Liver (tissue), 9 donors: ENCODE measurements around the gene TSGA10. TPM values are rescaled to one million over a fixed set of nuclear protein-coding genes. Genes with fewer than 3 reads are reported as not detected.

ENCODE experiments used
- DNase-seq: peaks from one replicate; pipeline ENCODE4 v3.0.0-alpha.2; 2017; ENCODE audit warnings: low spot score
- H3K27ac ChIP-seq, 2 donors: one replicate each; pipeline ENCODE4 v1.7.0; 2013; ENCODE audit warnings: inconsistent platforms in 2 of 2, low read length in 2 of 2, control low read depth in 1 of 2, low read depth in 1 of 2, mild to moderate bottlenecking in 1 of 2
- H3K27me3 ChIP-seq, 4 donors: one replicate each; pipeline versions ENCODE4 v1.6.1 to v1.7.0; 2013; ENCODE audit warnings: low read length in 3 of 4, inconsistent platforms in 1 of 4, mild to moderate bottlenecking in 1 of 4, moderate library complexity in 1 of 4; ENCODE audit not compliant: control insufficient read depth in 4 of 4, insufficient read depth in 4 of 4
- H3K36me3 ChIP-seq, 4 donors: one replicate each; pipeline versions ENCODE4 v1.6.1 to v1.7.0; 2013; ENCODE audit warnings: low read length in 3 of 4, mild to moderate bottlenecking in 3 of 4, low read depth in 1 of 4, moderate library complexity in 1 of 4; ENCODE audit not compliant: control insufficient read depth in 4 of 4, insufficient read depth in 3 of 4
- H3K4me1 ChIP-seq, 4 donors: one replicate each; pipeline versions ENCODE4 v1.6.1 to v1.7.0; 2013; ENCODE audit warnings: low read length in 3 of 4, mild to moderate bottlenecking in 3 of 4, moderate library complexity in 1 of 4; ENCODE audit not compliant: control insufficient read depth in 4 of 4, insufficient read depth in 4 of 4
- H3K4me3 ChIP-seq, 3 donors: one replicate each; pipeline versions ENCODE4 v1.6.1 to v1.7.0; 2013; ENCODE audit warnings: low read length in 3 of 3, control low read depth in 1 of 3, low read depth in 1 of 3, mild to moderate bottlenecking in 1 of 3
- H3K9ac ChIP-seq, 2 donors: one replicate each; pipeline ENCODE4 v1.7.0; 2013; ENCODE audit warnings: low read length in 2 of 2, mild to moderate bottlenecking in 2 of 2, moderate library complexity in 2 of 2, control low read depth in 1 of 2, low read depth in 1 of 2
- H3K9me3 ChIP-seq, 4 donors: one replicate each; pipeline versions ENCODE4 v1.6.1 to v1.7.0; 2013; ENCODE audit warnings: low read length in 3 of 4; ENCODE audit not compliant: control insufficient read depth in 4 of 4
- ATF3 ChIP-seq: IDR thresholded peaks from 2 replicates; pipeline ENCODE4 v1.6.1; 2016; ENCODE audit warnings: antibody characterized with exemption
- CTCF ChIP-seq: fragments of 150-350 bp; IDR thresholded peaks from 2 replicates; pipeline ENCODE4 v1.5.1; 2017; ENCODE audit warnings: improper control_type of control experiment, low read depth, low read length; ENCODE audit not compliant: missing input control
- EGR1 ChIP-seq, 2 donors: IDR thresholded peaks; 2 replicates each; pipeline ENCODE4 v1.6.1; 2016 to 2018; ENCODE audit warnings: antibody characterized with exemption in 2 of 2, low read depth in 2 of 2
- FOXA1 ChIP-seq: IDR thresholded peaks from 2 replicates; pipeline ENCODE4 v1.6.1; 2016; ENCODE audit warnings: antibody characterized with exemption
- FOXA2 ChIP-seq: IDR thresholded peaks from 2 replicates; pipeline ENCODE4 v1.6.1; 2016; ENCODE audit warnings: antibody characterized with exemption
- GABPA ChIP-seq, 2 donors: IDR thresholded peaks in 1 of 2; conservative IDR thresholded peaks in 1 of 2; 2 replicates each; pipeline ENCODE4 v1.6.1; 2016; ENCODE audit warnings: antibody characterized with exemption in 2 of 2, mild to moderate bottlenecking in 1 of 2, moderate library complexity in 1 of 2
- HNF4A ChIP-seq, 2 donors: conservative IDR thresholded peaks; 2 replicates each; pipeline ENCODE4 v1.6.1; 2016; ENCODE audit warnings: antibody characterized with exemption in 2 of 2, mild to moderate bottlenecking in 2 of 2
- HNF4G ChIP-seq: IDR thresholded peaks from 2 replicates; pipeline ENCODE4 v1.6.1; 2016; ENCODE audit warnings: antibody characterized with exemption
- JUND ChIP-seq, 2 donors: IDR thresholded peaks; 2 replicates each; pipeline ENCODE4 v1.6.1; 2016; ENCODE audit warnings: antibody characterized with exemption in 2 of 2
- MAX ChIP-seq: IDR thresholded peaks from 2 replicates; pipeline ENCODE4 v1.6.1; 2016; ENCODE audit warnings: antibody characterized with exemption
- NR2F2 ChIP-seq: IDR thresholded peaks from 2 replicates; pipeline ENCODE4 v1.6.1; 2016; ENCODE audit warnings: antibody characterized with exemption
- RAD21 ChIP-seq, 2 donors: IDR thresholded peaks; 2 replicates each; pipeline ENCODE4 v1.6.1; 2016; ENCODE audit warnings: antibody characterized with exemption in 2 of 2, mild to moderate bottlenecking in 2 of 2
- REST ChIP-seq: IDR thresholded peaks from 2 replicates; pipeline ENCODE4 v1.6.1; 2016; ENCODE audit warnings: antibody characterized with exemption, mild to moderate bottlenecking
- RXRA ChIP-seq, 2 donors: IDR thresholded peaks; 2 replicates each; pipeline ENCODE4 v1.6.1; 2017 to 2018; ENCODE audit warnings: antibody characterized with exemption in 2 of 2, mild to moderate bottlenecking in 1 of 2
- SP1 ChIP-seq: IDR thresholded peaks from 2 replicates; pipeline ENCODE4 v1.6.1; 2018; ENCODE audit warnings: antibody characterized with exemption, mild to moderate bottlenecking
- TAF1 ChIP-seq: conservative IDR thresholded peaks from 2 replicates; pipeline ENCODE4 v1.6.1; 2016; ENCODE audit warnings: antibody characterized with exemption, mild to moderate bottlenecking
- YY1 ChIP-seq: IDR thresholded peaks from 2 replicates; pipeline ENCODE4 v1.6.1; 2016; ENCODE audit warnings: antibody characterized with exemption, mild to moderate bottlenecking
- ZBTB33 ChIP-seq: IDR thresholded peaks from 2 replicates; pipeline ENCODE4 v1.6.1; 2016; ENCODE audit warnings: antibody characterized with exemption
- WGBS: extraction: QIAGEN DNeasy Blood & Tissue Kit; methylation state at CpG from one replicate; pipeline ENCODE4 v1.1.7; 2013; 5-methylcytosine and 5-hydroxymethylcytosine counted together
- polyA plus RNA-seq, 2 donors: library from polyadenylated mRNA; stranded (reverse) in 1 of 2; unstranded in 1 of 2; fragments of 200-250 nt in 1 of 2; fragments of >200 nt in 1 of 2; fragmentation: Nextera tagmentation in 1 of 2; extraction: Ambion mirVana in 1 of 2; gene quantifications; one replicate each; pipeline versions ENCODE4 v1.2.1 to v1.2.3, GENCODE V29; 2013 to 2015
- total RNA-seq, 2 donors: library from RNA; depleted of rRNA; stranded (reverse); fragments of >200 nt; gene quantifications; one replicate each; pipeline ENCODE4 v1.2.3, GENCODE V29; 2014
- donor health status: healthy.
- donor health status: healthy.
- donor health status: healthy.
- donor health status: healthy.
- donor health status: healthy.

The TSGA10 gene
- 1 to 10 TPM; 3.5 to 4.4 TPM for total RNA-seq
- 1 to 10 TPM in 1 of 2 donors, under 1 TPM in 1; 0.93 to 4.0 TPM for polyA plus RNA-seq

- WGBS, result under 1% methylated on average over 70 of the region's 70 CpGs
- Histone ChIP-seq H3K9ac (peak within 1 kb of the TSS; percentile 76 to 99), H3K9me3 (no peaks in the 10 kb centered on the region), H3K4me1 (peaks cover 0 to 16% (median 12%) of the 10 kb centered on the region in 4 donors), H3K27ac (peak within 1 kb of the TSS; percentile 94 to 99), H3K27me3 (no peaks in the 10 kb centered on the region), H3K4me3 (peak within 1 kb of the TSS; percentile 87 to 100 (median 91)), H3K36me3 (peaks cover 0 to 11% (median 7%) of the 10 kb centered on the region in 4 donors)
- TF ChIP-seq FOXA2 (no peak), CTCF (peak; percentile 3), TAF1 (no peak), REST (peak; percentile 77), NR2F2 (peak; percentile 53), GABPA (IDR thresholded peaks at IDR 0.05 in 1 of 2, conservative IDR thresholded peaks at IDR 0.05 in 1 of 2) (peak; percentile 84 to 96), JUND (IDR thresholded peaks at IDR 0.05) (peak; percentile 56 to 67), RXRA (IDR thresholded peaks at IDR 0.05) (peak; percentile 45 to 59), EGR1 (IDR thresholded peaks at IDR 0.05; ENCODE audit: low read depth in 2 of 2) (peak; percentile 98), RAD21 (IDR thresholded peaks at IDR 0.05) (peak in 1 of 2 donors; percentile 6), ATF3 (peak; percentile 28), ZBTB33 (peak; percentile 75), YY1 (peak; percentile 42), HNF4A (conservative IDR thresholded peaks at IDR 0.05) (peak in 1 of 2 donors; percentile 15), SP1 (peak; percentile 67), HNF4G (no peak), FOXA1 (peak; percentile 8), MAX (peak; percentile 86)
- DNase-seq, result peak; percentile 88
Observed at GRCh38 chr2:99154643-99155536, at the start of gene TSGA10, which contains the start of gene LIPT1. TSS of gene TSGA10 (minus strand) at chr2:99154942. CDS start at chr2:99109439, 45,503 bp downstream. TSS of gene LIPT1 (plus strand) at chr2:99154967. CDS start at chr2:99161958, 6,991 bp downstream.
